Lung microvascular endothelial cell (primary cell): ENCODE data around the gene CADPS2. TPM values are rescaled to one million over a fixed set of nuclear protein-coding genes. Genes with fewer than 3 reads are reported as not detected.
"Not testable (repeated sequence)": the region's sequence is repeated elsewhere in the genome, so short reads cannot be mapped to it uniquely, and the experiment has no call there.

Experiments
- DNase-seq, 2 donors: peaks; one replicate each; pipeline versions ENCODE4 v3.0.0 to v3.0.0-alpha.2; 2010; ENCODE audit warnings: low read depth in 2 of 2
- total RNA-seq: library from RNA; depleted of rRNA; stranded (reverse); fragments of >200 nt; gene quantifications from 2 replicates; pipeline ENCODE4 v1.2.1, GENCODE V29; 2014

Gene CADPS2
- total RNA-seq, 1 donor from 2014 or later: 48.0 TPM

DNA sequence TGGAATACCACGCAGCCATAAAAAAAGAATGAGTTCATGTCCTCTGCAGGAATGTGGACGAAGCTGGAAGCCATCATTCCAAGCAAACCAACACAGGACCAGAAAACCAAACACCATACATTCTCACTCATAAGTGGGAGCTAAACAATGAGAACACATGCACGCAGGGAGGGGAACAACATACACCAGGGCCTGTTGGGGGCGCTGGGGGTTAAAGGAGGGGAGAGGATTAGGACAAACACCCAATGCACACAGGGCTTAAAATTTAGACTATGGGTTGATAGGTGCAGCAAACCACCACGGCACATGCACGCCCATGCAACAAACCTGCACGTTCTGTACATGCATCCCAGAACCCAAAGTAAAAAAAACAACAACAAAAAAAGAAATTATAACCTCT is 210.6 kb downstream of the CADPS2 start:
- DNase-seq: no peak

DNA sequence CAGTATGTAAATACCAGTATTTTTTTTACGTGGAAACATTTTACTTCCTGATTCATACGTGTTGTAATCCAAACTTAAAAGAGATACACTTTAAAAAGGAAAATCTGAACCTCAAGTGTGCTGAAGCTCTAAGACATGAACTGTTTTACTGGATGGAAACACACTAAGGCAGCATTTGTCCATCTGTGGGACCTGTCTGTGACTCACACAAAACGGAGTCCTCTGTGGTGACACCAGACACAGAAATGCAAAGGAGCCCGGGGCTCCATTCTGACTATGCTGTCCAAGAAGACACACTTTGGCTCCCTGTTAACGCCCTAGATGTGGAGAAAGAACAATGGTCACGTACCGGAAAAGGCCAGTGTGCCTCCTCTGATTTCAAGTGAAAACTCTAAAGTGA is 211.2 kb downstream of the CADPS2 start:
- no peak for DNase-seq

GRCh38 chr7:122674502-122674901 is 211.8 kb downstream of the CADPS2 start:
- DNase-seq: peak; percentile 19 to 26

- DNase-seq: no peak
Measured at GRCh38 chr7:122673951-122674350, 212.3 kb downstream of the CADPS2 start.

DNA sequence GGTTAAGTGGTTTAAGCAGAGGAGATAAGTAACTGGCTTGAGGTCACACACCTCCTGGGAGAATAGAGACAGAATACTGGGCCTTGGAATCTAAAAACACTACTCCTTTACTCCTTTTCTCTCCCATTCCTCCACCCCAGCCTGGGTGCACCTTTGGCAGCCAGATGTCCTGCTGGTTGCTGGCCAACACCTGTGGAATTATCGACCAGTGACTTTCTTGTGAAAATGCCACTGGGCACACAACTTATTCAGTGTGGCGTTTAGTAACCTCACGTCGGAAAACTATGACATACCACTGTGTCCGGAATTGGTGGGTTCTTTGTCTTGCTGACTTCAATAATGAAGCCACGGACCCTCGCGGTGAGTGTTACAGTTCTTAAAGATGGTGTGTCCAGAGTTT is 213.7 kb downstream of the CADPS2 start:
- DNase-seq: no peak

DNA sequence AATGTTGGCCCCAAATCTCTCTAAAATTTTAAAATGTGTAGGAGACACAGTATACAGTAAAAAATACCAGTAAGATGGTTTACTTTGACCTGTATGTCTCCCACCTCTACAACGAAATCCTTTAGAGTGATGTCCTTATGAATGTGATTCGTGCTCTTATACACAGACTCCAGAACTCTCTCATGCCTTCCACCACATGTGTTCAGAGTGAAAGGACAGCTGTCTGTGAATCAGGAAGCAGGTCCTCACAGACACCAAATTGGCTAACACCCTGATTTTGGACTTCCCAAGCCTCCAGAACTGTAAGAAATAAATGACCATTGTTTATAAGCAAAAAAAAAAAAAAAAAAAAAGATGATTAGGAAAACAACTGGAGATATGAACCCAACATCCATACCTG is 222.5 kb downstream of the CADPS2 start:
- no peak for DNase-seq

GRCh38 chr7:122658856-122659255 is 227.4 kb downstream of the CADPS2 start:
- DNase-seq: no peak

GRCh38 chr7:122653685-122654084 is 232.6 kb downstream of the CADPS2 start:
- DNase-seq: peak in 1 of 2 donors; percentile 4

GRCh38 chr7:122652876-122653275 is 233.4 kb downstream of the CADPS2 start:
- DNase-seq: peak; percentile 79 to 92

- no peak for DNase-seq
Measured at GRCh38 chr7:122651451-122651850, 234.8 kb downstream of the CADPS2 start.

DNA sequence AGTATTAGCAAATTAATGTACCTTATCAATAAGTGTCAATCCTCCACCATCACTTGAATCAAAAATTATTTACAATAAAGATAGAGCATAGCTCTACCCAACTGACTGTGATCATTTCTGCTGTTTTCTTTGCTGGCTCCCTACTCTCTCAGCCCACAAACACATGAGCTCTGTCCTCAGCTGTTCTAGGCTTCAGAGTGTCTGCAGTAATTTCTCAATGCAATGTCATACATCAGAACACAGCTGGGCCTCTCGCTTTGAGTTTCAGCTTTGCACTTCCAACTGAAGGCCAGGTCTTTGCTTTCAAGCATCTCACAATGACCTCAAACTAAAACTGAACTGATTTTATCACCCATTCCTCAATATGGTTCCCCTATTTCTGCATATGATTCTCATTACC is 243.0 kb downstream of the CADPS2 start:
- DNase-seq: no peak

GRCh38 chr7:122638459-122638858 is 247.8 kb downstream of the CADPS2 start:
- no peak for DNase-seq

DNA sequence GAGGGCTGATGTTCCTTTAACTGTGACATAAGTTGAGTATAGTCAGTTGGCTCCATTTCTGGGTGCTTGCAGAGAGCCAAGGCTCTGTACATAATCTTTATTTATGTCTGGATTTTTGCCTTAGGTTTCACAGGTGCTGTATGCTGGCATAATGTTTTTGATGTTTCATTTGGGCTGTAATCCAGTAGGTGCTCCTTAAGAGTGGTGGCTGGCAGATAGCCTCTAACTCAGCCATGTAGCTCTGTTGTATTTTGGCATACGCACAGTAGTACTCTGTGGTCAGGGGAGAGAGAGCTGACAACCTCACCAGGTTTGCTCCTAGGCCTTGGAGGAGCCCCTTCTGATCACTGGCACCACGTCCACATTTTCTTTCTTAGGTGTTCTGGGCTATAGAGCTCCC is 248.5 kb downstream of the CADPS2 start:
- no peak for DNase-seq

GRCh38 chr7:122635481-122635880 is 250.8 kb downstream of the CADPS2 start:
- not testable (repeated sequence) for DNase-seq

DNA sequence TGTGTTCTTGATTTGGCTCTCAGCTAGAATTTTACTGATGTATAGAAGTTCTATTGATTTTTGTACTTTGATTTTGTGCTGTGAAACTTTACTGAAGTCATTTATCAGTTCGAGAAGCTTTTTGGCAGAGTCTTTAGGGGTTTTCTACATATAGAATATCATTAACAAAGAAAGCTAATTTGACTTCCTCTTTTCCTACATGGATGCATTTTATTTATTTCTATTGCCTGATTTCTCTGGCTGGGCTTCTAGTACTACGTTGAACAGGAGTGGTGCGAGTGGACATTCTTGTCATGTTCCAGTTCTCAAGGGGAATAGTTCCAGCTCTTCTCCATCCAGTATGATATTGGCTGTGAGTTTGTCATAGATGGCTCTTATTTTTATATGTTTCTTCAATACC is 252.8 kb downstream of the CADPS2 start:
- DNase-seq: no peak

DNA sequence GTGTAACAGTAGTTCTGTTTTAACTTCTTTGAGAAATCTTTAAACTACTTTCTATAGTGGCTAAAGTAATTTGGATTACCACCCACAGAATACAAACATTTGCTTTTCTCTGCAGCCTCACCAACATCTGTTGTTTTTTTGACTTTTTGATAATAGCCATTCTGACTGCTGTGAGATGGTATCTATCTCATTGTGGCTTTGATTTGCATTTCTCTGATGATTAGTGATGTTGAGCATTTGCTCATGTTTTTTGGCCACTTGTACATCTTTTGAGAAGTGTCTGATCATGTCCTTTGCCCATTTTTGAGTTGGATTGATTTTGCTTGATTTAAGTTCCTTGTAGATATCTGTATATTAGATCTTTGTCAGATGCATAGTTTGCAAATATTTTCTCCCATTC is 254.0 kb downstream of the CADPS2 start:
- DNase-seq: no peak

DNA sequence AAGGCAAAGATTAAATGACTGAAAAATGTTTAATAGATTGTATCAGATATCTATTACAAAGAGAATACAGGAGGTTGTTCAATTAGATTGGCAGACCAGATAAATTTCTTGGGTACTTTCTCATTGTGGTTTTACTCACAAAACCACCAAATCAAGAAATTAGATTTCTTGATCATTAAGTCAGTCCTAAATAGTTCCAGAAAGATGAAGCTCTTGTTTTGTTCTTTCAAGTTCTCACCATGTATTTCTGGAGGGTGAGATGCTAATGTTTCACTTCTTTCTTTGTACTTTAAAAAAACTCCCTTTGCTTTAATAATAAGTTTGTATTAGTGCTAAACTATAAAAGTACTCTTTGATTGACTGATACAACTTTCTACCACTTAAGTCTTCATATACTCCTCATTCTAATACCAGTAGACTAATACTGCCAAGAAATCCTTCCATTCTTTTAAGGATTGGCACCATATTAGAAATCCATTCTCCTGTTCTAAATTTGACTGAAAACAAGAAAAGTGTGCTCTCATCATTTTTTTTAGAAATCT is 256.8 kb downstream of the CADPS2 start:
- no peak for DNase-seq

DNA sequence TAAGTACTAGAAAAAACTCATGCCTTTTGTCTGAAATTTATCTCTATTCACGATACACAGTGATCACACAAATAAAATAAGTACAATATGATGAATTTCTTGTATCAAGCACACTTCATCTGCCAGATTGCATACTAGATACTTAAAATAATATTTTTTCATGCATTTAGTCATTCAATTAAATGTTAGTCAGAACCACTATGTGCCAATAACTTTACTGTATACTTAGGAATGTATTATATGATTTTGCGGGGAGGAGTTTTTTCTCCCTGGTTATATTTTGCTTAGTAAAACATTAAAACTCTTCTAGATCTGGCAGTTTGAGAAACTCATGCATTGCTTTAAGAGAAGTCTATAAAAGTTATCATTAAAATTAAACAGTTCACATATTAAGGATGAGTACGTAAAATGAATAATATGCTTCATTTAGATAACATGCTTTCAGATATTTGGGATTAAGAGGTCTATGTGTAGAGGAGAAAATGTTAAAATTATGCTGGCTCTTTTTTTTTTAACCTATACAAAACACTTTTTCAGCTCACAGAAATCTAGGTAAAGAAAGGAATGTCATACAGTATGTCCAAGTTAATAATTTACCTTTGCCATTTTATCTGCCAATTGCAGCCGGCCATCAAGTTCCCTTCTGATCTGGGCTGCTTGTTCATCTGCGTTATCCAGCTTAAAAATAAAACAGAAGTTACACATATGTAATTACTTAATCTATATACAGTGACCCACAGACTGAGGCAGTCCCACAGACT is 257.4 kb downstream of the CADPS2 start:
- no peak for DNase-seq

GRCh38 chr7:122626785-122627184 is 259.5 kb downstream of the CADPS2 start:
- DNase-seq: no peak

GRCh38 chr7:122622682-122623081 is 263.6 kb downstream of the CADPS2 start:
- DNase-seq: no peak

- no peak for DNase-seq
Measured at GRCh38 chr7:122619664-122620063, 266.6 kb downstream of the CADPS2 start.

DNA sequence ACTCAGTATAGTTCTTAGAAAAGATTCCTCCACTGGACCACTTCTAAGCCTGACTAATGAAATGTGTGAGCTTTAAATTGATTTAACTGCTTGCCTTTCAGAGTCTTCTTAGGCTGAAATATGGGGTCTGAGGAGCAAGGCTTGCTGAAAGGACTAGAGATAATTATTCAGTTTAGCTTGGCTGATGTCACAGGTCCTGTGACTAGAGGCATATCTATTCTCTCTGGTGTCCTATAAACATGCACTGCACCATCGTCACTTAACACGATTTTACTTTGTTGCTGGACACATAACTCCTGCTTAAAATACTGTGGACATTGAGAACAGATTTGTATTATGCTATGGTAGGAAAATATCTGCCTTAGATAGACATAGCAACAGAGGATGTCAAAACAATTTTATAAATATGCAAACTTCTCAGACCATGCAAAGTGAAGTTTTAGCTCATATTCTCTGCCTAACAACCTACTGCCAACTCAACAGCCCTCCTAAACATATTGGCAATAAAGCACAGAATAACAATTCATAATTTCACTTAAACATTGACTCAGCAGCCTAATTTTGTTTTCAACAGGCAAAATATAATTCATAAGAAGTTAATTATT is 267.6 kb downstream of the CADPS2 start:
- DNase-seq: no peak

DNA sequence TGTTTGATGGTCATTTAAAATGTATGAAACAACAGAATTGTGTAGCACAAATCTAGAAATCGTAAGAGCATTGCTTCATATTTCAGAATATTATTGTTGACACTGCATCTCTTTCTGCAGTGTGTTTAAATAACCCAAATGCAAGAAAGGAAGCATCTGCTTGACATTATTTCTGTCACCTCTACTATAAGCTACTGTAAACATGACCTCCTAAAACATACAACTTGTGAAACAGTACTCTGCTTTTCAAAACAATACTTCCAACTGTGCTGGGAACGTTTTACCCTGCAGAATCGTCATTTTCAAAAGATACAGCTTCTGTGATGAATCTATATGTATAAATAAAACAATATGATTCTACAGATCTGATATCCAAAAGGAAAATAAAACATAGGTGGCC is 269.3 kb downstream of the CADPS2 start:
- peak; percentile 42 to 51 for DNase-seq
